Keratinocyte (primary cell): ENCODE measurements around the gene ZBTB20. TPM values are rescaled to one million over a fixed set of nuclear protein-coding genes. Genes with fewer than 3 reads are reported as not detected.

Experiments used
- DNase-seq: peaks from one replicate; pipeline ENCODE4 v3.0.0-alpha.2; 2011; ENCODE audit warnings: low read depth, missing footprints, low spot score
- FAIRE-seq: peaks from 2 replicates; lab custom pipeline; 2011; peaks lifted over from hg19 to GRCh38; lab: Jason Lieb, UNC
- H2AFZ ChIP-seq: 2 replicates; pipeline ENCODE4 v1.6.0; 2012; ENCODE audit warnings: low read length, control low read depth, inconsistent platforms; ENCODE audit not compliant: control insufficient read depth
- H3K27ac ChIP-seq: 2 replicates; pipeline ENCODE4 v1.5.1; 2011; ENCODE audit warnings: low read length; ENCODE audit not compliant: control insufficient read depth, insufficient read depth
- H3K27me3 ChIP-seq: 3 replicates; pipeline ENCODE4 v1.6.0; 2011; ENCODE audit warnings: low read length; ENCODE audit not compliant: control insufficient read depth, insufficient read depth; ENCODE audit errors: extremely low read depth
- H3K36me3 ChIP-seq, 2 experiments: 2 replicates in 1 of 2; 3 replicates in 1 of 2; pipeline ENCODE4 v1.5.1; 2011; ENCODE audit warnings: low read length in 2 of 2, mild to moderate bottlenecking in 1 of 2; ENCODE audit not compliant: control insufficient read depth in 2 of 2, insufficient read depth in 2 of 2; ENCODE audit errors: extremely low read depth in 1 of 2
- H3K4me1 ChIP-seq: 3 replicates; pipeline ENCODE4 v1.5.1; 2011; ENCODE audit warnings: low read length; ENCODE audit not compliant: control insufficient read depth, insufficient read depth; ENCODE audit errors: extremely low read depth
- H3K4me2 ChIP-seq: 3 replicates; pipeline ENCODE4 v1.6.0; 2011; ENCODE audit warnings: low read depth, low read length; ENCODE audit not compliant: control insufficient read depth, insufficient read depth; ENCODE audit errors: extremely low read depth
- H3K4me3 ChIP-seq, 3 experiments: fragments of 200-600 bp in 1 of 3; sonication (generic) in 1 of 3; 2 replicates in 2 of 3; 3 replicates in 1 of 3; pipeline ENCODE4 v1.5.1; 2011 to 2016; ENCODE audit warnings: low read length in 3 of 3, mild to moderate bottlenecking in 3 of 3, control low read depth in 2 of 3, inconsistent platforms in 1 of 3, low read depth in 1 of 3, mixed read lengths in 1 of 3, mixed run types in 1 of 3, moderate library complexity in 1 of 3; ENCODE audit not compliant: control insufficient read depth in 2 of 3, insufficient read depth in 2 of 3; ENCODE audit errors: extremely low read depth in 1 of 3
- H3K79me2 ChIP-seq: 2 replicates; pipeline ENCODE4 v1.6.0; 2012; ENCODE audit warnings: low read length; ENCODE audit not compliant: control insufficient read depth, insufficient read depth
- H3K9ac ChIP-seq: 3 replicates; pipeline ENCODE4 v1.6.0; 2011; ENCODE audit warnings: low read length; ENCODE audit not compliant: control insufficient read depth, insufficient read depth; ENCODE audit errors: extremely low read depth
- H3K9me1 ChIP-seq: 3 replicates; pipeline ENCODE4 v1.6.0; 2011; ENCODE audit warnings: low read length; ENCODE audit not compliant: control insufficient read depth, insufficient read depth; ENCODE audit errors: extremely low read depth
- H3K9me3 ChIP-seq: 2 replicates; pipeline ENCODE4 v1.5.1; 2012; ENCODE audit warnings: low read depth, low read length; ENCODE audit not compliant: control insufficient read depth
- H4K20me1 ChIP-seq: 3 replicates; pipeline ENCODE4 v1.6.0; 2011; ENCODE audit warnings: low read length; ENCODE audit not compliant: control insufficient read depth, insufficient read depth; ENCODE audit errors: extremely low read depth
- CTCF ChIP-seq, 3 experiments: IDR thresholded peaks in 1 of 3; conservative IDR thresholded peaks in 1 of 3; optimal IDR thresholded peaks in 1 of 3; 2 replicates in 2 of 3; 3 replicates in 1 of 3; pipeline versions ENCODE3 to v1.5.1; 2011; ENCODE audit warnings: low read length in 3 of 3, mild to moderate bottlenecking in 3 of 3, moderate library complexity in 2 of 3, control low read depth in 1 of 3, inconsistent platforms in 1 of 3; ENCODE audit not compliant: insufficient read depth in 2 of 3; ENCODE audit errors: extremely low read depth in 1 of 3
- EZH2 ChIP-seq: IDR thresholded peaks from one replicate; pipeline ENCODE4 v1.6.1; 2012; ENCODE audit warnings: inconsistent platforms, mild to moderate bottlenecking, low read length, moderate library complexity
- dilution Hi-C: fragments of 300-500 bp; cut with MboI; formaldehyde crosslinking; loops from one replicate; pipeline ENCODE4 v1.7.0; 2020; ENCODE audit warnings: low sequenced_read_pairs; ENCODE audit not compliant: extremely low pct_ligation_motif_present
- polyA plus RNA-seq, 5 experiments: library from polyadenylated mRNA; depleted of rRNA in 3 of 5; stranded (reverse) in 3 of 5; stranded (forward) in 1 of 5; unstranded in 1 of 5; fragments of >200 nt; gene quantifications; 1 replicate in 1 of 5; 2 replicates in 3 of 5; 3 replicates in 1 of 5; pipeline versions ENCODE4 v1.2.1 to v1.2.3, GENCODE V29; 2011 to 2012; ENCODE audit warnings: missing spikeins in 2 of 5, low read depth in 1 of 5, low replicate concordance in 1 of 5

Gene ZBTB20
- polyA plus RNA-seq, 1 donor (not counting 4 experiments of a cell fraction or from before 2014, with no cell fraction given) = 0.52 TPM

- Histone ChIP-seq H4K20me1 (no peaks in the 10 kb centered on the region), H3K36me3 (no peaks in the 10 kb centered on the region), H2AFZ (no peak overlapping the region), H3K4me1 (no peaks in the 10 kb centered on the region), H3K9me3 (no peaks in the 10 kb centered on the region), H3K4me2 (no peak overlapping the region), H3K79me2 (no peaks in the 10 kb centered on the region), H3K9me1 (no peaks in the 10 kb centered on the region), H3K4me3 (no peak overlapping the region), H3K27ac (no peak overlapping the region), H3K9ac (no peak overlapping the region), H3K27me3 (no peaks in the 10 kb centered on the region)
- TF ChIP-seq EZH2 = no peak
- dilution Hi-C loops = no loop called here
- FAIRE-seq (no peak), DNase-seq (no peak)
Observed at GRCh38 chr3:114790752-114791151, 356.3 kb downstream of the ZBTB20 start.

- TF ChIP-seq CTCF (optimal IDR thresholded peaks at IDR 0.05 in 1 of 3, IDR thresholded peaks at IDR 0.05 in 1 of 3, conservative IDR thresholded peaks at IDR 0.05 in 1 of 3; ENCODE audit: extremely low read depth in 1 of 3, insufficient read depth in 2 of 3, low read length in 3 of 3) (no peak), EZH2 (no peak)
- no peaks in the 10 kb centered on the region for H3K9me3 ChIP-seq
- H2AFZ ChIP-seq = no peak overlapping the region
- H3K27ac ChIP-seq = no peak overlapping the region
- no peaks in the 10 kb centered on the region for H4K20me1 ChIP-seq
- no peaks in the 10 kb centered on the region for H3K27me3 ChIP-seq
- H3K4me3 ChIP-seq = no peak overlapping the region
- no peaks in the 10 kb centered on the region for H3K4me1 ChIP-seq
- no peaks in the 10 kb centered on the region for H3K36me3 ChIP-seq
- dilution Hi-C loops = no loop called here
- H3K9me1 ChIP-seq = no peaks in the 10 kb centered on the region
- H3K4me2 ChIP-seq = no peak overlapping the region
- H3K79me2 ChIP-seq = no peaks in the 10 kb centered on the region
- H3K9ac ChIP-seq = no peak overlapping the region
- FAIRE-seq (no peak), DNase-seq (no peak)
Observed at GRCh38 chr3:114789803-114790202, 357.3 kb downstream of the ZBTB20 start.

GRCh38 chr3:114775395-114775794 lies 371.7 kb downstream of the ZBTB20 start:
- Histone ChIP-seq H3K79me2 (no peaks in the 10 kb centered on the region), H3K9me3 (peaks cover 3% of the 10 kb centered on the region), H3K27me3 (no peaks in the 10 kb centered on the region), H3K4me3 (no peak overlapping the region), H3K9ac (no peak overlapping the region), H3K4me2 (no peak overlapping the region), H2AFZ (no peak overlapping the region), H3K4me1 (no peaks in the 10 kb centered on the region), H3K36me3 (no peaks in the 10 kb centered on the region), H4K20me1 (no peaks in the 10 kb centered on the region), H3K27ac (no peak overlapping the region), H3K9me1 (no peaks in the 10 kb centered on the region)
- no peak for DNase-seq
- TF ChIP-seq EZH2 = no peak
- TF ChIP-seq CTCF (optimal IDR thresholded peaks at IDR 0.05 in 1 of 3, IDR thresholded peaks at IDR 0.05 in 1 of 3, conservative IDR thresholded peaks at IDR 0.05 in 1 of 3; ENCODE audit: extremely low read depth in 1 of 3, insufficient read depth in 2 of 3, low read length in 3 of 3) = no peak
- no peak for FAIRE-seq
- dilution Hi-C loops = no loop called here
